ENCODE results near the gene C2CD5.
"Not testable (repeated sequence)": the region's sequence is repeated elsewhere in the genome, so short reads cannot be mapped to it uniquely, and the experiment has no call there.

The C2CD5 gene

DNA sequence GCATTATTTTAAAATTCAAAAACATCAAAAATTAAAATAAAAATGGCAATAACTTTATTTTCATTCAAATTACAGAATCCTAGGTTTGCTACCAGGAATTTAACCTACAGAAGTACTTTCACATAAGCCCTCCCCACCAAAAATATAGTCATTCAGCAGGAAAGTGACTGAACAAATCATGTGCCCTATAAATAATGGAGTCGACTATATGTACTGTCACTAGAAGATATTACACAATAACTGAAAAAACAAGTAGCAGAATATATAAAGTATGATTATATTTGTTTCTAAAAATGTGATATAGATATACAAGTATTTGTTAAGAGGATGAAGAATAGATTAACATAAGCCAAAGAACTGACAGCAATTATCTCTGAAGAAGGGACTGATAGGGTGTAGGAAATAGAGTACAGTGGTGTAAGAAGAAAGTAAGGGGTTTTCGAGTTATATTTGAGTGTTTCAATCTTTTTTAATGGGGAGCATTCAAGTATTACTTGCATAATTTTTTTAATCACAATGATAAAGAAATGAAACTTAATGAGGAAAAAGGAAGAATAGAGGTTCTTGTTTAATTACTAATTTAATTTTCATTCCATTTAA is 7.9 kb downstream of the C2CD5 start:
- DNase-seq: no peak

DNA sequence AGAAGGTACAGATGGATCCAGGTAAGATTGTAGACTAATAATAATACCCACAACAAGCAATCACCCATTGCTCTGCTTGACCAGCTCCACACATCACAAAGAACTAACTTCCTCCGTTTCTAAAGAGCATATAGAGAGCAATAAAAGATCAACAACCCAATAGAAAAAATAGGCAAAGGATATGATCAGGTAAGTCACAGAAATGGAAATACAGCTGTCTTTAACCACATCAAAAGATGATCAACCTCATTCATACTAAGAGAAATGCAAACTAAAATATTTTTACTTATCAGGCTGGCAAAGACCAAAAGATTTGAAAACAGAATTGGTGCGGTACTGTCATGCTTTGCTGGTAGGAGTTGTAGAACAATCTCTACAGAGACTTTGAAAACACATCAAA is 8.9 kb downstream of the C2CD5 start:
- no peak for DNase-seq

GRCh38 chr12:22535038-22535437 is 9.3 kb downstream of the C2CD5 start:
- no peak for DNase-seq

- no peak for DNase-seq
These were observed 11.2 kb downstream of the C2CD5 start for GRCh38 chr12:22533155-22533554.

DNA sequence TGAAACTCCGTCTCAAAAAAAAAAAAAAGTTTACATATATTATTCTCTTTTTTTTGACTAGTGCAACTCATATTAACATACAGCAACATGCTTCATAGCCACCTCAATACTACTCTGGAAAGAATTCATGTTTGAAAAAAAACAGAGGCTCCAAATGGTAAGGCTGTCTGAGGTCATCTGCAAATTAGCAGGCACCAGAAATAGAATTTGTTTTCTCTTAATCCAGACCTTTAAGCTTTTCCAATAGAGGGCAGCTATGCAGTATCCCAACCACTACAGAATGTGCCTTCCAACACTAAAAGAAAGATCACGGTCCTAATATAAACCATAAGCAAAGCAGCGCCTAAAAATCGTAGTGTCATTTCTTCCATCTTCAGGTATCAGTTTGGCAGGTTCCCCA is 12.0 kb downstream of the C2CD5 start:
- DNase-seq: no peak

DNA sequence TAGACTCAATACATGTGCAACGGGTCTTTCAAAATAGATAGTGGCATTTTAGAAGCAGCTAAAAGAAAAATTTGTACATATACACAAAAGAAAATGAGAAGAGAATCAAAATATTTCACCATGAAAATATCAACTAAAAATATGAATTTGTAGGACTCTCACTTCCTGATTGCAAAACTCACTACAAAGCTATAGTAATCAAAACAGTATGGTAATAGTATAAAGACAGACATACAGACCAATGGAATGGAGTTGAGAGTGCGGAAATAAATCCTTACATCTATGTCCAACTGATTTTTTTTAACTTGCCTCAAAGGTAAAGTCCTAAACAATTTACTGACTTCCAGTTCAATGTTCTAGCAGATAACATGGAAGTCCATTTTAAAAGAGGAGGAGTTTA is 13.1 kb downstream of the C2CD5 start:
- DNase-seq: no peak

DNA sequence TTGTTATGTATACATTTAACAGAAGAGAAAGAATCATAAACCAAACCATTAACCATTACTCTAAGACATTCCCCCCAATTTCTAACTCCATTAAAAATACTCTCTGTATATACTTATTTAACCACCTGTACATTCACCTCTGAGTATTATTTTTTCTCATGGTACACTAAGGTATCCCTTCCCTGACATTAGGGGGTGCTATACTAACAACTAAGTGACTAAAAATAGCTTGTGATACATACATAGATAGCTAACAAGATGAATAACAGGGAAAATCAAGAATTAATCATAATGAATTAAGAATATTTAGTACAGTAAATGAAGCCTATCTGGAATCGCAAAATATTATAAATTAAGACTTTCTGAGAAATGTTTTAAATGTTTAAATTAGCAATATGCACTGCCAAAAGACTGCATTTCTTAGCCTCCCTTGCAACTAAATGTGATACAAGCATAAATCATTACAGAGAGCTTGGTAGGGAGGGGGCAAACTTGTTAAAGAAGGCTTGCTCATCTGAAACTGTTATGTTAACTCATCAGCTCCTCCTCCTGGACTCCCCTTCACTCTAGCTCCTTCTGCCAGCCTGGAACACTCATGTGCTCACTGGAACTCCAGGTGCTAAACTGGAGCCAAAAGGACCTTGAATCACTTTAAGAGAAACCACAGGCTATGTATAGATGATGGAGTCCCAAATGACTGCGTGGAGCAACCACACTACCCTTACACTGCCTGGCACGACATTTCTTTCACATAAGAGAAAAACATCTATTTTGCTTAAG is 14.9 kb downstream of the C2CD5 start:
- no peak for DNase-seq

- no peak for DNase-seq
These were observed 16.3 kb downstream of the C2CD5 start for GRCh38 chr12:22527999-22528398.

- DNase-seq: no peak
These were observed 17.5 kb downstream of the C2CD5 start for GRCh38 chr12:22526836-22527235.

DNA sequence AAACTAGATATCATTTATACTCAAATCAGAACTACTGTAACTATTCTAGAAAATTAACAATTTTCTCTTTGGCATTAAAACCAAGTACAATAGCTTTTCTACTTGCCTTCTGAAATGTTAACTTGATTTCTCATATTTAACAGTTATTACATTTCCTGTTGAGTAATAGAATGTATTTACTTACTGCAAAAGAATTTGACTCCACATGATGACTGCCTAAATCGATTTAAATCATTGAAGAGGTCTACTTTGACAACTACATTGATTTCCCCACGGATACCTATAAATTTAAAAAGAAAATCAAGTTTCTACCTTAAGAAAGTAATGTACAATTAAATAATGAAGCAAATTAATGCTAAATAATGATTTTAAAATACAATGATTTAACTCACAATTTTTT is 18.9 kb downstream of the C2CD5 start:
- no peak for DNase-seq

DNA sequence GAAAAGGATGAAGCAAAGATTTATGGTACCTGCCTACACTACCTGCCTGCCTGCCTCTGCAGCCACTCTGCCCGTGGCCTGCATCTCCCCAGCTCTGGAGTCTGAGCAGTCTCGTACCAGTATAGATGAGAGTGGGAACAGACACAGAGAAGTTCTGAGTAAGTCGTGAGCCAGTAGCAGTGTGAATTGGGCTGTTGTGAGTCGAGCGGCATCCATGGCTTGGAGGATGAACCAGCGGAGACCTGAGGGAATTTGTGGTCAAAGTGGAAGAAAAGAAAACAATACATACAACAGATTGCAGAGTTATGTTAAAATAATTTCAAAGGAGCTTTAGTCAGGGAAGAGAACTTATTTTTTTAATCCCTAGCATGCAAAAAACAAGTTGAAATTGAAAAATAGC is 25.3 kb downstream of the C2CD5 start:
- DNase-seq: no peak

- DNase-seq: no peak
These were observed 26.2 kb downstream of the C2CD5 start for GRCh38 chr12:22518060-22518719.

- DNase-seq: no peak
These were observed 29.5 kb downstream of the C2CD5 start for GRCh38 chr12:22514875-22515274.

- DNase-seq: no peak
These were observed 38.5 kb downstream of the C2CD5 start for GRCh38 chr12:22505826-22506225.

DNA sequence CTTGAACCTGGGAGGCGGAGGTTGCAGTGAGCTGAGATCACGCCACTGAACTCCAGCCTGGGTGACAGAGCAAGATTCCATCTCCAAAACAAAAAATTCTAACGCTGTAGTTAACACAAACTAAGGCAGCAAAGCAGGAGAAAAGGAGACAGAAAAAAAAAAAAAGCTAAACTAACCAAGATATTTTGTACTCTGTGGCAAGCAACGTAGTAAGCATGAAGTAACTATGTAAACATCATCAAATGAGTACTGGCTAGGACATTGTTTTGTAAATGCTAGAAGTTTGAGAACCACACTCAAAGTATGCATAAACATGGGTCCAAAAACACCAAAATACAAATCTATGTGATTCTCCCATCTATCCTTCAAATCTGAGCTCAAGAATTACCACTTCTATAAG is 44.2 kb downstream of the C2CD5 start:
- DNase-seq: no peak

DNA sequence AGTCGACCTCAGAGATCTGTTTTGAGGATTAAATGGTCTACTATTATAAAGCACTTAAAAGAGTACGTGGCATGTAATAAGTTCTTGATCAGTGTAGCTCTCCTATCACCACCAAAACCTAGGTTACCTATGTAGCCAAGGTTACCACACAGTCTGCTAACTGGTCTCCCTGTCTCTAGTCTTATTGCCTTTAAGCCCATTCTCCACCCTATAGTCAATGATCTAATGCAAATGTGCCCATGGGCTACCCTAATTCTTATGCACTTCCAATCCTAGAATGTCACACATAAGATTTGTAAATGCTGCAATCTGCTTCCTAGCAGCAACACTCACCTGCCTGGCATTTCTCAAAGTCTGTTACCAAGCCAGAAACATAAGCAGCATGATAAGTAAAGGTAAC is 44.9 kb downstream of the C2CD5 start:
- DNase-seq: no peak

GRCh38 chr12:22494319-22494718 is 50.0 kb downstream of the C2CD5 start:
- DNase-seq: no peak

GRCh38 chr12:22491034-22491433 is 53.3 kb downstream of the C2CD5 start:
- DNase-seq: no peak

DNA sequence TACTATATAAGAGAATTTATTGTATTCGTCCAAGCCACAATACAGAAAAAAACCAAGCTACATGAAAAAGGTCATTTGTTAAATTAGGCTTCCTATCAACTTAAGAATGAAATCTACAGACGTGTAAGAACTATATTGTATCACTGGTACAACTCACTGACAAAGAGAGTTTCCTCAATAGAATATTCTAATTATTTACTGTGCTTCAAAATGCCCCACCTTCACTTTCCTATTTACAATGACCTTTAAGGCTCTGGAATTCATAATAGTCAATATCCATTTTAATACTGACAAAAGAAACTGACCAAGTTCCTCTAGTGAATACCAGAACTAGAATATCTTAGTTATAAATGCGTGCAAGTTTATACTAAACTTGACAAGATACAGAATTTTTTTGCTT is 55.9 kb downstream of the C2CD5 start:
- no peak for DNase-seq

DNA sequence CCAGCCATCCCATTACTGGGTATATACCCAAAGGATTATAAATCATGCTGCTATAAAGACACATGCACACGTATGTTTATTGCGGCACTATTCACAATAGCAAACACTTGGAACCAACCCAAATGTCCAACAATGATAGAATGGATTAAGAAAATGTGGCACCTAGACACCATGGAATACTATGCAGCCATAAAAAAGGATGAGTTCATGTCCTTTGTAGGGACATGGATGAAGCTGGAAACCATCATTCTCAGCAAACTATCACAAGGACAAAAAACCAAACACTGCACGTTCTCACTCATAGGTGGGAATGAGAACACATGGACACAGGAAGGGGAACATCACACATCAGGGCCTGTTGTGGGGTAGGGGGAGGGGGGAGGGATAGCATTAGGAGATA is 56.7 kb downstream of the C2CD5 start:
- not testable (repeated sequence) for DNase-seq

DNA sequence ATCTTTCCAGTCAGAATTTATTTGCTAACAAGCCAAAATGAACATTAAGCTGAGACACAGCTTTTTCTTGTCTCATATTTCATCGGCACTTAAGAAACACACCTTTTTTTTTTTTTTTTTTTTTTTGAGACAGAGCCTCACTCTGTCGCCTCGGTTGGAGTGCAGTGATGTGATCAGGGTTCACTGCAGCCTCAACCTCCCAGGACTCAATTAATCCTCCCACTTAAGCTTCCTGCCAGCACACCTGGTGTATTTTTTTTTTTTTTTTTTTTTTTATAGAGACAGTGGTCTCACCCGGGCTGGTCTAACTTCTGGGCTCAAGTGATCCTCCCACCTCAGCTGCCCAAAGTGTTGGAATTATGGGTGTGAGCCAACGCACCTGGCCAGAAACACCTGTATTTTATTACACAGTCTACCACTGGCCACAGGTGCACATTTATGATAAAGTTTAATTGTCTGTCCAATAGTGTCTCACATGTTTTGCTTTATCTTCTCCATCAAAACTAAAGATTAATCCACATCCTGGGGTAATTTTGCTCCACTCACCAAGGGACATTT is 62.7 kb downstream of the C2CD5 start:
- no peak for DNase-seq

DNA sequence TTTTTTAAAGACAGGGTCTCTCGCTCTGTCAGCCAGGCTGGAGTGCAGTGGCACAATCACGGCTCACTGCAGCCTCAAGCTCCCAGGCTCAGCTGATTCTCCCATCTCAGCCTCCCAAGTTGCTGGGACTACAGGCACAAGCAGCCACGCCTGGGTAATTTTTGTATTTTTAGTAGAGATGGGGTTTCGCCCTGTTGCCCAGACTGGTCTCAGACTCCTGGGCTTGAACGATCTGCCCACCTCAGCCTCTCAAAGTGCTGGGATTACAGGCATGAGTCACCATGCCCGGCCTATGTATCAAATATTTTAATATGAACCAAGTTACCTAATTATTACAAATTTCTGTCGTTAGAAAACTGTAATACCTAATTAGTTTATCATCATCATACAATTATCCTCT is 63.5 kb downstream of the C2CD5 start:
- not testable (repeated sequence) for DNase-seq

DNA sequence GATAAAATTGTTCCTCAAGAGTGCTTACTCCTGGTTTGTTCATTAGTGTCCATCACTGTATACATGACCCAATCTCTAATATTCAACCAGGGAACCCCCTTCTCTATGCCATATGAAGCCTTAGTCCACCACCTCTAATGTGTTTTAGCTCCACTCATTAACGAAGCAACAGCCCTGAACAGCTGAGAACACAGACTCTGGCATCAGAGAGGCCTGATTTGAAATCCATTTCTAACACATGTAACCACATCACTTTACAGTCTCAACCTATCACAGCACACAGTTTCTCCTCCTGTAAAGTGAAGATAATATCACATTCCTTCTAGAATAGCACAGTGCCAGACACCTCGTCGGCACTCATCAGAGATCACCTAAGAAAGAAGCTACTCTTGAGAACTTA is 64.3 kb downstream of the C2CD5 start:
- DNase-seq: no peak

DNA sequence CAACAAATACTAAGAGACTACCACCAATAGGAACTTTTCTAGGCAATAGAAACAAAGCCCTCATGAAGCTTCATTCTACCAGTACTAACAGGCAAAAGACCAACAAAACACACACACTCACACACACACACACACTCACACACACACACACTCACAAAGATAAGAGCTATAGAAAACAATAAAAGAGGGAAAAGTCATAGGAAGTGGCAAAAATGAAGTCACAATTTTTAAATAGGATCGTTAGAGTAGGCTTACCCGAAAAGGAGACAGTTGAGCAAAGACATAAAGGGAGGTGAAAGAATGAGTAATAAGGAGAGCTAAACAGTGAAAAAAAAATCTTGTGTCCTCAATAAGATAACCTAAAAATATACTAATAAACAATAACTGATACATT is 66.5 kb downstream of the C2CD5 start:
- DNase-seq: no peak
